CD4-positive, alpha-beta T cell treated with Interleukin-1 beta for 1 hour (primary cell): ENCODE data around the gene CCN6.
A peak's percentile ranks its signal among the peaks of the same experiment; 100 is the strongest.

ENCODE experiments used
- DNase-seq, 2 donors: peaks; one replicate each; pipeline ENCODE4 v3.0.0-alpha.2; 2020 to 2022

The CCN6 gene

GRCh38 chr6:112054001-112054400, at the start of gene CCN6:
Gene CCN6 (plus strand): TSS chr6:112054104. CDS start chr6:112054358, 254 bp downstream.
- DNase-seq: no peak

GRCh38 chr6:112004201-112005012, 49.5 kb upstream of the CCN6 start:
- DNase-seq: no peak

- no peak for DNase-seq
Observed at GRCh38 chr6:112005013-112005371, 48.9 kb upstream of the CCN6 start.

GRCh38 chr6:112007254-112007653, 46.6 kb upstream of the CCN6 start:
- DNase-seq: no peak

- peak in 1 of 2 donors; percentile 67 for DNase-seq
Observed at GRCh38 chr6:112007805-112008204, 46.1 kb upstream of the CCN6 start.

GRCh38 chr6:112008482-112008881, 45.4 kb upstream of the CCN6 start:
- DNase-seq: no peak

- peak; percentile 16 to 44 for DNase-seq
Observed at GRCh38 chr6:112010328-112010727, 43.6 kb upstream of the CCN6 start.

GRCh38 chr6:112013051-112013450, 40.9 kb upstream of the CCN6 start:
- no peak for DNase-seq

- DNase-seq: no peak
Observed at GRCh38 chr6:112014483-112014882, 39.4 kb upstream of the CCN6 start.

- no peak for DNase-seq
Observed at GRCh38 chr6:112015725-112016124, 38.2 kb upstream of the CCN6 start.

GRCh38 chr6:112016320-112016719, 37.6 kb upstream of the CCN6 start:
- DNase-seq: no peak

GRCh38 chr6:112017169-112017568, 36.7 kb upstream of the CCN6 start:
- DNase-seq: no peak

- DNase-seq: no peak
Observed at GRCh38 chr6:112017760-112018537, 36.0 kb upstream of the CCN6 start.

- no peak for DNase-seq
Observed at GRCh38 chr6:112018619-112019416, 35.1 kb upstream of the CCN6 start.

- no peak for DNase-seq
Observed at GRCh38 chr6:112019589-112019988, 34.3 kb upstream of the CCN6 start.

GRCh38 chr6:112021691-112022310, 32.1 kb upstream of the CCN6 start:
- no peak for DNase-seq

GRCh38 chr6:112022749-112023148, 31.2 kb upstream of the CCN6 start:
- no peak for DNase-seq

GRCh38 chr6:112024464-112024863, 29.4 kb upstream of the CCN6 start:
- DNase-seq: no peak

- no peak for DNase-seq
Observed at GRCh38 chr6:112026933-112027332, 27.0 kb upstream of the CCN6 start.

- peak; percentile 67 to 81 for DNase-seq
Observed at GRCh38 chr6:112027942-112028674, 25.8 kb upstream of the CCN6 start.

- DNase-seq: peak; percentile 63 to 70
Observed at GRCh38 chr6:112029045-112029822, 24.7 kb upstream of the CCN6 start.
